HG02852 (cell line): ENCODE data around the gene CERS6.

Experiments
- ATAC-seq: cut with Tn5 transposase; IDR thresholded peaks from one replicate; pipeline ENCODE4 v1.9.1; 2021; ENCODE audit warnings: mild to moderate bottlenecking, moderate library complexity; ENCODE audit not compliant: unreplicated experiment

CERS6 gene

GRCh38 chr2:168529054-168529833 lies 73.2 kb downstream of the CERS6 start:
- ATAC-seq, result no peak

- no peak for ATAC-seq
Measured at GRCh38 chr2:168529900-168530561, 74.0 kb downstream of the CERS6 start.

GRCh38 chr2:168530982-168531622 lies 75.0 kb downstream of the CERS6 start:
- peak; percentile 30 for ATAC-seq

GRCh38 chr2:168534926-168535325 lies 78.9 kb downstream of the CERS6 start:
- ATAC-seq, result no peak

- ATAC-seq, result no peak
Measured at GRCh38 chr2:168536925-168537466, 80.9 kb downstream of the CERS6 start.

GRCh38 chr2:168538133-168538532 lies 82.1 kb downstream of the CERS6 start:
- ATAC-seq, result no peak

GRCh38 chr2:168538534-168538933 lies 82.5 kb downstream of the CERS6 start:
- no peak for ATAC-seq

- ATAC-seq, result no peak
Measured at GRCh38 chr2:168539945-168540344, 83.9 kb downstream of the CERS6 start.

GRCh38 chr2:168541858-168542257 lies 85.8 kb downstream of the CERS6 start:
- ATAC-seq, result no peak

GRCh38 chr2:168543037-168543436 lies 87.0 kb downstream of the CERS6 start:
- no peak for ATAC-seq

GRCh38 chr2:168543935-168544334 lies 87.9 kb downstream of the CERS6 start:
- ATAC-seq, result no peak

- ATAC-seq, result no peak
Measured at GRCh38 chr2:168545439-168546082, 89.5 kb downstream of the CERS6 start.

- no peak for ATAC-seq
Measured at GRCh38 chr2:168550670-168551069, 94.6 kb downstream of the CERS6 start.

GRCh38 chr2:168552450-168552856 lies 96.4 kb downstream of the CERS6 start:
- peak; percentile 99 for ATAC-seq

- no peak for ATAC-seq
Measured at GRCh38 chr2:168555283-168555682, 99.2 kb downstream of the CERS6 start.

GRCh38 chr2:168559187-168559586 lies 103.1 kb downstream of the CERS6 start:
- ATAC-seq, result no peak

GRCh38 chr2:168560817-168561499 lies 104.9 kb downstream of the CERS6 start:
- ATAC-seq, result peak; percentile 54

GRCh38 chr2:168561991-168562390 lies 105.9 kb downstream of the CERS6 start:
- no peak for ATAC-seq

- ATAC-seq, result no peak
Measured at GRCh38 chr2:168562971-168563370, 106.9 kb downstream of the CERS6 start.

GRCh38 chr2:168564641-168565040 lies 108.6 kb downstream of the CERS6 start:
- no peak for ATAC-seq

GRCh38 chr2:168565112-168565511 lies 109.0 kb downstream of the CERS6 start:
- no peak for ATAC-seq
